ENCODE results near the gene TXLNB.

- TF ChIP-seq POLR2AphosphoS5 (IDR thresholded peaks at IDR 0.05; ENCODE audit: low read depth, low read length): no peak
- no peak for TF ChIP-seq POLR2A (IDR thresholded peaks at IDR 0.05; ENCODE audit: low read depth, low read length)
- TF ChIP-seq TAF1 (IDR thresholded peaks at IDR 0.05; ENCODE audit: low read depth, low read length): no peak
These were observed 14.6 kb downstream of the TXLNB start for GRCh38 chr6:139277161-139277560.

Data from GM12891 (cell line).